Esophagus muscularis mucosa (tissue), 4 donors: ENCODE results near the gene HSPB7. TPM values are rescaled to one million over a fixed set of nuclear protein-coding genes. Genes with fewer than 3 reads are reported as not detected.

Source experiments
- DNase-seq: peaks from one replicate; pipeline ENCODE4 v3.0.0-alpha.2; 2017; ENCODE audit errors: extremely low spot score
- H3K27ac ChIP-seq, 4 donors: fragments of 200-600 bp; sonication (generic); replicated peaks in 1 of 4; 1 replicate in 3 of 4; 2 replicates in 1 of 4; pipeline ENCODE4 v1.5.1; 2016 to 2019; ENCODE audit warnings: mild to moderate bottlenecking in 1 of 4
- H3K27me3 ChIP-seq, 4 donors: fragments of 200-600 bp; sonication (generic); one replicate each; pipeline versions ENCODE4 v1.5.1 to v1.6.0; 2016 to 2019
- H3K36me3 ChIP-seq, 4 donors: fragments of 200-600 bp; sonication (generic); one replicate each; pipeline ENCODE4 v1.5.1; 2016 to 2019
- H3K4me1 ChIP-seq, 4 donors: fragments of 200-600 bp; sonication (generic); one replicate each; pipeline ENCODE4 v1.5.1; 2016 to 2019
- H3K4me3 ChIP-seq, 4 donors: fragments of 200-600 bp; sonication (generic); 1 replicate in 2 of 4; 2 replicates in 2 of 4; pipeline ENCODE4 v1.5.1; 2016 to 2019; ENCODE audit warnings: mild to moderate bottlenecking in 4 of 4, moderate library complexity in 1 of 4
- H3K9me3 ChIP-seq, 4 donors: fragments of 200-600 bp; sonication (generic); 1 replicate in 3 of 4; 2 replicates in 1 of 4; pipeline ENCODE4 v1.5.1; 2016 to 2019
- EP300 ChIP-seq: sonication (generic); formaldehyde crosslinking; IDR thresholded peaks from one replicate; pipeline ENCODE4 v1.6.1; 2017; ENCODE audit warnings: antibody characterized with exemption
- POLR2A ChIP-seq: fragments of 450-650 bp; IDR thresholded peaks from one replicate; pipeline ENCODE4 v1.6.1; 2017; ENCODE audit warnings: antibody characterized with exemption, moderate library complexity, mild to moderate bottlenecking, low read depth
- POLR2AphosphoS5 ChIP-seq, 2 donors: sonication (generic); formaldehyde crosslinking; IDR thresholded peaks; one replicate each; pipeline ENCODE4 v1.6.1; 2017; ENCODE audit warnings: antibody characterized with exemption in 2 of 2
- WGBS: methylation state at CpG from one replicate; pipeline ENCODE4 v1.1.5; 2018; 5-methylcytosine and 5-hydroxymethylcytosine counted together
- intact Hi-C: fragments of 100-400 bp; cut with DNase I; formaldehyde crosslinking; loops from one replicate; pipeline ENCODE4 v1.15.1; 2023
- total RNA-seq, 4 donors: library from RNA; depleted of rRNA; stranded (reverse); fragments of >200 nt; gene quantifications; one replicate each; pipeline versions ENCODE4 v1.1.0 to v1.2.1, GENCODE V29; 2016
- TF ChIP-seq, protein P1 (sequence below), 3 experiments: fragments of 200-600 bp in 2 of 3; fragments of 450-650 bp in 1 of 3; sonication (generic) in 2 of 3; IDR thresholded peaks; one replicate each; pipeline ENCODE4 v1.5.1; 2017 to 2019; ENCODE audit warnings: antibody characterized with exemption in 3 of 3, mild to moderate bottlenecking in 2 of 3, moderate library complexity in 1 of 3

HSPB7 gene
- total RNA-seq, 4 donors from 2014 or later = 111 to 408 (median 279) TPM

DNA sequence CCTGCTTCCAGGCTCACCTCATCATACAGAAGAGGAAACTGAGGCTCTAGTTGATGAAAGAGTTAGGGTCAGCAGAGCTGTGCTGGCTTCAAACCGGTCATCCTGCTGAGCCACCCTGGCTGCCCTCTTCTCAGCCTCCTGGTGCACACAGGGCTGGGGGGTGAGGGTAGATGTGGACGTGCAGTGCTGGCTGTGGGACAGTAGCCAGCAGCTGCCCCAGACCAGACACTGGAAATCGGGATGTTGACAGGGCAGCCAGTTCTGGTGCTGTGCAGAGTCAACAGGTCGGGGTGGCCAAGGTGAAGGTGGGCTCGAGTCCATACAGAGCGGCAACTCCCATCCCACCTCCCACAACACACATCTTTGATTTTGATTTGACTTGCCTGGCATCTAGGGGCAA is 2.5 kb upstream of the HSPB7 start:
- WGBS = 69% methylated on average over 4 of the region's 6 CpGs
- Histone ChIP-seq H3K4me3 (no peak overlapping the region), H3K27me3 (no peaks in the 10 kb centered on the region), H3K36me3 (peaks cover 0 to 20% (median 0%) of the 10 kb centered on the region in 4 donors), H3K27ac (peak overlapping the region; percentile 92 to 99 (median 98)), H3K9me3 (no peaks in the 10 kb centered on the region), H3K4me1 (peaks cover 22 to 72% (median 64%) of the 10 kb centered on the region in 4 donors)
- TF ChIP-seq, protein P1, sequence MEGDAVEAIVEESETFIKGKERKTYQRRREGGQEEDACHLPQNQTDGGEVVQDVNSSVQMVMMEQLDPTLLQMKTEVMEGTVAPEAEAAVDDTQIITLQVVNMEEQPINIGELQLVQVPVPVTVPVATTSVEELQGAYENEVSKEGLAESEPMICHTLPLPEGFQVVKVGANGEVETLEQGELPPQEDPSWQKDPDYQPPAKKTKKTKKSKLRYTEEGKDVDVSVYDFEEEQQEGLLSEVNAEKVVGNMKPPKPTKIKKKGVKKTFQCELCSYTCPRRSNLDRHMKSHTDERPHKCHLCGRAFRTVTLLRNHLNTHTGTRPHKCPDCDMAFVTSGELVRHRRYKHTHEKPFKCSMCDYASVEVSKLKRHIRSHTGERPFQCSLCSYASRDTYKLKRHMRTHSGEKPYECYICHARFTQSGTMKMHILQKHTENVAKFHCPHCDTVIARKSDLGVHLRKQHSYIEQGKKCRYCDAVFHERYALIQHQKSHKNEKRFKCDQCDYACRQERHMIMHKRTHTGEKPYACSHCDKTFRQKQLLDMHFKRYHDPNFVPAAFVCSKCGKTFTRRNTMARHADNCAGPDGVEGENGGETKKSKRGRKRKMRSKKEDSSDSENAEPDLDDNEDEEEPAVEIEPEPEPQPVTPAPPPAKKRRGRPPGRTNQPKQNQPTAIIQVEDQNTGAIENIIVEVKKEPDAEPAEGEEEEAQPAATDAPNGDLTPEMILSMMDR (IDR thresholded peaks at IDR 0.05) = no peak
- TF ChIP-seq EP300 (no peak), POLR2A (no peak), POLR2AphosphoS5 (IDR thresholded peaks at IDR 0.05) (no peak)
- intact Hi-C loops = no loop called here
- DNase-seq = no peak

DNA sequence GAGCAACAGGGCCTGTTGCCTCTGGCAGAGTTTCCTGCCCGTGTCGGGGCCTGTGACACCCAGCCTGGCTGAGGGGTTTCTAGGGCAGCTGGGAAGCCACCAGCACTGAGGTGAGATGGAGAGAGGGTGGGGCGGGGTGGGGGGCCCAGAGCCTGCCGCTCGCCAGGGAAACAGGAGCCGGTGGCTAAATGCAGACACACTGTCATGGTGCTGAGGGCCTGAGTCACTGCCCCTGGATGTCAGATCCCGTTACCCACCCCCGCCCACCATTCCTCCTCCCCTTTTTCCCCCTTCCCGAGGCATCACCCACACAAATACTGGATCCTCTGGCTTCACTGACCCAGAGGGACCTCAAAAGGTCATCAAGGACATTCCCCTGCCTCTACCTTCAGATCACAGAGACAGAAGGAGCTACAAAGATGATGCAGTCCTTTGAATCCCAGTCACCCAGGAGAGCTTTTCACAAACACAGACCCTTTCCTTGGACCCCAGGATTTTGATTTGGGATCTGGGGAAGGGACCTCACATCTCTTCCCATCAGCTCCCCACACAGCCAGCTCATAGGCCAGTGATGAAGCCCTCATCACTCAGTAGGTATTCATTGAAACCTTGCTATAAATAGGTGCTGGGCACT is 1.9 kb upstream of the HSPB7 start:
- peaks cover 26 to 77% (median 70%) of the 10 kb centered on the region in 4 donors for H3K4me1 ChIP-seq
- intact Hi-C loops = no loop called here

DNA sequence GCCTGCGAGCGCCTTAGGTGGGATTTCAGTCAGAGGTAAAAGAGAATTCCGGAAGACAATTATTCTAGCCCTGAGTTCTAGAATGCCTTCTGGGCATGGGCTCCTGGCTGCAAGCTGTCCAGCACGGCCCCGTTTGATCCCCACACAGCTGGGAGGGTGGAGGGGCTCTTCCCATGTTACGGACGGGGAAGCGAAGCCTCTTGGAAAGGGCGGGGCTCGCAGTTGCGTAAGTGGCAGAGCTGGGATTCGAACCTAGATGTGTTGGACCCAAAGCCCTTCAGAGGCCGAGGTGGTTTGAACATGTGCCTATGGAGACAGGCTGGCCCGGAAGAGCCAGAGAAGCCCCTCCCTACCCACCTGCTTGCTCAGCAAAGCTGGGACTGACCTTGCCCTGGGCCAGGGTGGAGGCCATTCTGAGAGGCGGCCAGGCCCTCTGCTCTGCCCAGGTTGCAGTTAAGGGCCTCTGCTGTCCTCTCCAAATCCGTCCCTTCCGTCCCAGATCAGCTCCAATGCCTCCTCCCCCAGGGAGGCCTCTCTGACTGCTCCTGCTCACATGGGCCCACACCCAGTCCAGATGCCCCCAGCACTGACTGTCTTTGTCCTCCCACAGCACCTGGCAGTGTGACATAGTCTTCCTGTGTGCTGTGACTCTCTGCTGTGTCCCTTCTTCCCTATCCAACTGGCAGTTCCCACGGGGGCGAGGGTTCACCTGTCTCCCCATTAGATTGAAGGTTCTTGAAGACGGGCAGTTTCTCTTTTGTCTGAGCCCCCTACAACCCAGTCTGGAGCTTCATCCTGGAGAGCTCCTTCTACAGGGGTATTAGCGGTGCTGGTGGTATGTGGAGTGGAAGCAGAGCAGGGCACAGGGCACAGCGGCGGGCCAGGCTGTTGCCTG is 1.2 kb upstream of the HSPB7 start:
- H3K27me3 ChIP-seq = no peaks in the 10 kb centered on the region
- peaks cover 0 to 24% (median 0%) of the 10 kb centered on the region in 4 donors for H3K36me3 ChIP-seq
- TF ChIP-seq POLR2AphosphoS5 (IDR thresholded peaks at IDR 0.05) (peak; percentile 19 to 45), EP300 (no peak), POLR2A (no peak)
- TF ChIP-seq, protein P1 (IDR thresholded peaks at IDR 0.05) = no peak
- H3K9me3 ChIP-seq = no peaks in the 10 kb centered on the region
- DNase-seq = no peak
- WGBS = 47% methylated on average over 9 of the region's 23 CpGs
- H3K4me1 ChIP-seq = peaks cover 32 to 85% (median 77%) of the 10 kb centered on the region in 4 donors
- intact Hi-C loops = no loop called here
- H3K4me3 ChIP-seq = peak overlapping the region in 3 of 4 donors; percentile 65 to 72 (median 66)
- peak overlapping the region; percentile 92 to 99 (median 98) for H3K27ac ChIP-seq

More for the DNA sequence above, 1.9 kb upstream of the HSPB7 start:
- Histone ChIP-seq H3K27me3 (no peaks in the 10 kb centered on the region), H3K36me3 (peaks cover 0 to 24% (median 0%) of the 10 kb centered on the region in 4 donors), H3K27ac (peak overlapping the region; percentile 92 to 99 (median 98)), H3K9me3 (no peaks in the 10 kb centered on the region), H3K4me3 (no peak overlapping the region)
- DNase-seq = no peak
- TF ChIP-seq, protein P1 (IDR thresholded peaks at IDR 0.05) = no peak
- TF ChIP-seq POLR2AphosphoS5 (IDR thresholded peaks at IDR 0.05) = no peak
- TF ChIP-seq EP300 = no peak
- TF ChIP-seq POLR2A = no peak
- 44% methylated on average over 6 of the region's 9 CpGs for WGBS

DNA sequence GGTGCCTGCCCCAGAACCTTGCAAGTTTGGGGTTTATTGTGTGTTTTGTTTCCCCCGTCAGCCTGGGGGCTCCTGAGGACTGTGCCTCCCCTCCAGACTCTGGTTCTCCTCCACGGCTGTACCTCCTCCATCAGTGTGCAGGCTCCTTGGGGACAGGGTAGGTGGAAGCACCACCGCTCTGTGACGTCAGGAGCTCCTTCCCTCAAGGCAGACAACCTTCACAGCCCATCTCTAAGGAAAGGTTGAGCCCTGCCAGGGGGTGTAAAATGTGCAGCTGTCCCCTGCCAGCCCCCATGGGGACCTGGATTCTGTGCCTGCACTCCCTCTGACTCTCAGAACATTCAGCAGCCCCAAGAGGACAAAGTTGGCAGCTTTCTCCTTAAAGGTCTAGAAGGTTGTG is 465 bp upstream of the HSPB7 start:
- Histone ChIP-seq H3K4me3 (peak overlapping the region; percentile 59 to 72 (median 66)), H3K27ac (peak overlapping the region; percentile 92 to 99 (median 98)), H3K9me3 (no peaks in the 10 kb centered on the region), H3K27me3 (no peaks in the 10 kb centered on the region), H3K36me3 (peaks cover 0 to 24% (median 0%) of the 10 kb centered on the region in 4 donors), H3K4me1 (peaks cover 39 to 92% (median 84%) of the 10 kb centered on the region in 4 donors)
- WGBS = 48% methylated on average over 3 of the region's 4 CpGs
- TF ChIP-seq EP300 (no peak), POLR2AphosphoS5 (IDR thresholded peaks at IDR 0.05) (no peak)
- TF ChIP-seq, protein P1 (IDR thresholded peaks at IDR 0.05) = no peak
- DNase-seq = no peak
- intact Hi-C loops = no loop called here
